SH-SY5Y (cell line): ENCODE results near the gene PAPPA2.

Experiments used
- GATA2 ChIP-seq: IDR thresholded peaks from 2 replicates; pipeline ENCODE4 v1.6.1; 2011; ENCODE audit warnings: mild to moderate bottlenecking, low read depth, low read length
- GATA3 ChIP-seq: IDR thresholded peaks from 2 replicates; pipeline ENCODE4 v1.6.1; 2011; ENCODE audit warnings: low read depth, mild to moderate bottlenecking, low read length, moderate library complexity

DNA sequence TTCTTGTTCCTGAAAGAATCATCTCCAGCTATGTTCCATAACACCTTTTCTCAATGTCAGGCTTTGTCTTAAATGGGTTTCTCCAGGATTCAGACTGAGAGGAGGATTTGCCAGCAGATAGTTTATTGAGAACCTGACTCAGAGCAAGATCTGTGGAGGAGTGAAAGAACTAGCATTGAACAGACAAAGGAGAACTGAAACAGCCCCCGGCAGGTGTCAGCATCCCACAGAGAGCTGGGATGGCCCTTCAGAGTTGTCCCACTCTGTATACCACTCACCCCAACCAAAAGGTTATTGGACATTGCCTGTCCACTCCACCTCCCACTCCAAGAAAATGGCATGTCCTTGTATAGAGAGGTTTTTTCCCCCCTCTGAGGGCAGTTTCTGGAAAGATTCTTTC lies 270.7 kb downstream of the PAPPA2 start:
- no peak for TF ChIP-seq GATA2
- TF ChIP-seq GATA3 = no peak
